ENCODE measurements around the gene NFIC. TPM values are rescaled to one million over a fixed set of nuclear protein-coding genes. Genes with fewer than 3 reads are reported as not detected.
A peak's percentile ranks its signal among the peaks of the same experiment; 100 is the strongest.
"Not testable (repeated sequence)": the region's sequence is repeated elsewhere in the genome, so short reads cannot be mapped to it uniquely, and the experiment has no call there.

The NFIC gene
- total and polyA plus RNA-seq, 2 experiments from 2014 or later = 7.8 to 20.9 TPM

GRCh38 chr19:3443840-3444694 is 77.7 kb downstream of the NFIC start:
- Histone ChIP-seq H3K4me2 (no peak overlapping the region), H3K36me3 (replicated peaks; ENCODE audit: insufficient read depth, low read depth) (no peaks in the 10 kb centered on the region), H2AFZ (no peak overlapping the region), H3K9me2 (replicated peaks; ENCODE audit: insufficient read depth) (no peaks in the 10 kb centered on the region), H3K27ac (peak overlapping the region; percentile 43), H3K4me3 (no peak overlapping the region), H3K79me2 (no peaks in the 10 kb centered on the region), H3K27me3 (no peaks in the 10 kb centered on the region), H4K20me1 (ENCODE audit: insufficient read depth, poor library complexity, severe bottlenecking) (no peaks in the 10 kb centered on the region), H3K9me3 (ENCODE audit: low read depth) (no peaks in the 10 kb centered on the region), H3K4me1 (ENCODE audit: insufficient read depth) (peaks cover 5% of the 10 kb centered on the region)
- 39% methylated on average over 32 of the region's 33 CpGs for WGBS (ENCODE audit: low lambda C conversion rate, missing lambda C conversion rate)
- TF ChIP-seq EZH2phosphoT487 (IDR thresholded peaks at IDR 0.05; ENCODE audit: low read depth, severe bottlenecking, unreplicated experiment) = no peak
- TF ChIP-seq EZH2 (IDR thresholded peaks at IDR 0.05; ENCODE audit: borderline replicate concordance) = no peak
- TF ChIP-seq CTCF (IDR thresholded peaks at IDR 0.05; ENCODE audit: poor library complexity) = no peak
- peak; percentile 63 for DNase-seq (ENCODE audit: low spot score)

- Histone ChIP-seq H3K4me2 (no peak overlapping the region), H4K20me1 (ENCODE audit: insufficient read depth, poor library complexity, severe bottlenecking) (no peaks in the 10 kb centered on the region)
- 76% methylated on average over 24 of the region's 24 CpGs for WGBS (ENCODE audit: low lambda C conversion rate, missing lambda C conversion rate)
These were observed 78.4 kb downstream of the NFIC start for GRCh38 chr19:3444695-3445234.

GRCh38 chr19:3446657-3447056 is 80.3 kb downstream of the NFIC start:
- H3K4me3 ChIP-seq; H3K9me3 ChIP-seq (ENCODE audit: low read depth); H3K27me3 ChIP-seq; H3K27ac ChIP-seq; H4K20me1 ChIP-seq (ENCODE audit: insufficient read depth, poor library complexity, severe bottlenecking); H3K79me2 ChIP-seq; DNase-seq (ENCODE audit: low spot score); H3K4me2 ChIP-seq; H3K4me1 ChIP-seq (ENCODE audit: insufficient read depth); H2AFZ ChIP-seq; H3K9me2 ChIP-seq (replicated peaks; ENCODE audit: insufficient read depth); H3K36me3 ChIP-seq (replicated peaks; ENCODE audit: insufficient read depth, low read depth): not testable (repeated sequence)
- WGBS (ENCODE audit: low lambda C conversion rate, missing lambda C conversion rate) = 93% methylated on average over 4 of the region's 4 CpGs

More at GRCh38 chr19:3444695-3445234, 78.4 kb downstream of the NFIC start:
- Histone ChIP-seq H3K9me3 (ENCODE audit: low read depth) (no peaks in the 10 kb centered on the region), H3K9me2 (replicated peaks; ENCODE audit: insufficient read depth) (no peaks in the 10 kb centered on the region), H3K36me3 (replicated peaks; ENCODE audit: insufficient read depth, low read depth) (no peaks in the 10 kb centered on the region), H3K79me2 (no peaks in the 10 kb centered on the region), H3K4me3 (no peak overlapping the region), H3K4me1 (ENCODE audit: insufficient read depth) (peaks cover 5% of the 10 kb centered on the region), H3K27me3 (no peaks in the 10 kb centered on the region), H3K27ac (no peak overlapping the region), H2AFZ (no peak overlapping the region)
- no peak for TF ChIP-seq EZH2 (IDR thresholded peaks at IDR 0.05; ENCODE audit: borderline replicate concordance)
- no peak for TF ChIP-seq EZH2phosphoT487 (IDR thresholded peaks at IDR 0.05; ENCODE audit: low read depth, severe bottlenecking, unreplicated experiment)
- TF ChIP-seq CTCF (IDR thresholded peaks at IDR 0.05; ENCODE audit: poor library complexity) = no peak
- no peak for DNase-seq (ENCODE audit: low spot score)

- H3K4me2 ChIP-seq = no peak overlapping the region
- H2AFZ ChIP-seq = no peak overlapping the region
- no peak for DNase-seq (ENCODE audit: low spot score)
- no peaks in the 10 kb centered on the region for H3K79me2 ChIP-seq
- no peak overlapping the region for H3K27ac ChIP-seq
- H3K9me3 ChIP-seq (ENCODE audit: low read depth) = no peaks in the 10 kb centered on the region
- H3K4me3 ChIP-seq = no peak overlapping the region
- WGBS (ENCODE audit: low lambda C conversion rate, missing lambda C conversion rate) = 93% methylated on average over 24 of the region's 28 CpGs
- peaks cover 9% of the 10 kb centered on the region for H3K4me1 ChIP-seq (ENCODE audit: insufficient read depth)
- H3K9me2 ChIP-seq (replicated peaks; ENCODE audit: insufficient read depth) = no peaks in the 10 kb centered on the region
- no peaks in the 10 kb centered on the region for H3K36me3 ChIP-seq (replicated peaks; ENCODE audit: insufficient read depth, low read depth)
- no peak for TF ChIP-seq EZH2phosphoT487 (IDR thresholded peaks at IDR 0.05; ENCODE audit: low read depth, severe bottlenecking, unreplicated experiment)
- TF ChIP-seq EZH2 (IDR thresholded peaks at IDR 0.05; ENCODE audit: borderline replicate concordance) = no peak
- TF ChIP-seq CTCF (IDR thresholded peaks at IDR 0.05; ENCODE audit: poor library complexity) = no peak
- no peaks in the 10 kb centered on the region for H4K20me1 ChIP-seq (ENCODE audit: insufficient read depth, poor library complexity, severe bottlenecking)
- no peaks in the 10 kb centered on the region for H3K27me3 ChIP-seq
These were observed 82.4 kb downstream of the NFIC start for GRCh38 chr19:3448616-3449334.
